Karpas-422 (cell line): ENCODE results near the gene RIPK3. TPM values are rescaled to one million over a fixed set of nuclear protein-coding genes. Genes with fewer than 3 reads are reported as not detected.
"Not testable (repeated sequence)": the region's sequence is repeated elsewhere in the genome, so short reads cannot be mapped to it uniquely, and the experiment has no call there.

ENCODE experiments used
- DNase-seq: peaks from one replicate; pipeline ENCODE4 v3.0.0-alpha.2; 2015
- H2AFZ ChIP-seq: fragments of 200-600 bp; sonication (generic); 2 replicates; pipeline ENCODE4 v1.6.1; 2014; ENCODE audit warnings: antibody characterized with exemption, low read length, mixed read lengths
- H3K27ac ChIP-seq: fragments of 200-600 bp; sonication (generic); 2 replicates; pipeline ENCODE4 v1.5.1; 2014; ENCODE audit warnings: mild to moderate bottlenecking, low read length, moderate library complexity
- H3K27me3 ChIP-seq: fragments of 200-600 bp; sonication (generic); 2 replicates; pipeline ENCODE4 v1.6.1; 2014; ENCODE audit warnings: low read length, mixed read lengths
- H3K36me3 ChIP-seq: fragments of 200-600 bp; sonication (generic); 2 replicates; pipeline ENCODE4 v1.6.1; 2014; ENCODE audit warnings: low read length, mixed read lengths; ENCODE audit not compliant: insufficient read depth
- H3K4me1 ChIP-seq: fragments of 200-600 bp; sonication (generic); 2 replicates; pipeline ENCODE4 v1.6.1; 2014; ENCODE audit warnings: mild to moderate bottlenecking, low read length, mixed read lengths
- H3K4me2 ChIP-seq: fragments of 200-600 bp; sonication (generic); 2 replicates; pipeline ENCODE4 v1.6.1; 2014; ENCODE audit warnings: low read length, low read depth, mild to moderate bottlenecking; ENCODE audit not compliant: poor library complexity, severe bottlenecking
- H3K4me3 ChIP-seq: fragments of 200-600 bp; sonication (generic); 2 replicates; pipeline ENCODE4 v1.5.1; 2014; ENCODE audit warnings: mild to moderate bottlenecking, antibody characterized with exemption, low read length, mixed read lengths
- H3K79me2 ChIP-seq: fragments of 200-600 bp; sonication (generic); 2 replicates; pipeline ENCODE4 v1.6.1; 2014; ENCODE audit warnings: mild to moderate bottlenecking, low read length, mixed read lengths
- H3K9ac ChIP-seq: fragments of 200-600 bp; sonication (generic); 2 replicates; pipeline ENCODE4 v1.6.0; 2014; ENCODE audit warnings: low read length
- H3K9me2 ChIP-seq: fragments of 200-600 bp; sonication (generic), shearing (Covaris generic); replicated peaks from 2 replicates; pipeline ENCODE4 v1.6.0; 2014; ENCODE audit warnings: mild to moderate bottlenecking, low read length, moderate library complexity; ENCODE audit not compliant: insufficient read depth
- H3K9me3 ChIP-seq: fragments of 300-700, 200-600 bp; sonication (generic); 2 replicates; pipeline ENCODE4 v1.6.1; 2014; ENCODE audit warnings: low read length, mixed read lengths
- H4K20me1 ChIP-seq: fragments of 200-600 bp; sonication (generic); 2 replicates; pipeline ENCODE4 v1.6.1; 2014; ENCODE audit warnings: mild to moderate bottlenecking, antibody characterized with exemption, low read length, low read depth; ENCODE audit not compliant: insufficient read depth
- total RNA-seq: library from RNA; depleted of rRNA; stranded (reverse); fragments of >200 nt; shearing (Covaris generic); gene quantifications from 2 replicates; pipeline ENCODE4 v1.2.3, GENCODE V29; 2014; ENCODE audit warnings: low replicate concordance; rRNA removed

The RIPK3 gene
- total RNA-seq: 1.6 and 2.3 TPM in 2 replicates

- Histone ChIP-seq H3K9ac (peak within 1 kb of the TSS; percentile 59), H3K27ac (no peak within 1 kb of the TSS), H3K9me2 (no peaks in the 10 kb centered on the region), H3K4me3 (peak within 1 kb of the TSS; percentile 57), H3K4me1 (peaks cover 7% of the 10 kb centered on the region), H3K9me3 (no peaks in the 10 kb centered on the region), H3K36me3 (no peaks in the 10 kb centered on the region), H4K20me1 (no peaks in the 10 kb centered on the region), H3K79me2 (no peaks in the 10 kb centered on the region), H3K4me2 (peak within 1 kb of the TSS; percentile 62), H2AFZ (peak within 1 kb of the TSS; percentile 78; the same call in 1 of the 2 replicates), H3K27me3 (no peaks in the 10 kb centered on the region)
- peak; percentile 77 for DNase-seq
Observed at GRCh38 chr14:24339284-24340151, at the start of gene RIPK3. RIPK3 (minus strand) TSS chr14:24339991; CDS start chr14:24339826, 165 bp downstream.

GRCh38 chr14:24389226-24389848 is 49.5 kb upstream of the RIPK3 start:
- no peak for DNase-seq
- Histone ChIP-seq H3K9me3 (no peaks in the 10 kb centered on the region), H2AFZ (no peak overlapping the region), H3K9ac (no peak overlapping the region), H3K27me3 (no peaks in the 10 kb centered on the region), H4K20me1 (no peaks in the 10 kb centered on the region; the same call in 1 of the 2 replicates), H3K27ac (no peak overlapping the region), H3K9me2 (no peaks in the 10 kb centered on the region), H3K4me2 (no peak overlapping the region), H3K36me3 (no peaks in the 10 kb centered on the region), H3K4me3 (no peak overlapping the region), H3K79me2 (no peaks in the 10 kb centered on the region), H3K4me1 (peaks cover 8% of the 10 kb centered on the region)

GRCh38 chr14:24388474-24389179 is 48.8 kb upstream of the RIPK3 start:
- Histone ChIP-seq H3K79me2 (no peaks in the 10 kb centered on the region), H4K20me1 (no peaks in the 10 kb centered on the region; the same call in 1 of the 2 replicates), H3K27ac (no peak overlapping the region), H3K4me1 (peaks cover 5% of the 10 kb centered on the region), H3K36me3 (no peaks in the 10 kb centered on the region), H3K9me2 (no peaks in the 10 kb centered on the region), H2AFZ (no peak overlapping the region), H3K9ac (no peak overlapping the region), H3K27me3 (no peaks in the 10 kb centered on the region), H3K4me3 (no peak overlapping the region), H3K9me3 (no peaks in the 10 kb centered on the region), H3K4me2 (no peak overlapping the region)
- DNase-seq: no peak

- H3K36me3 ChIP-seq, H3K4me2 ChIP-seq, H3K9me3 ChIP-seq, H3K9ac ChIP-seq, H2AFZ ChIP-seq, DNase-seq, H3K9me2 ChIP-seq, H4K20me1 ChIP-seq, H3K4me1 ChIP-seq, H3K27ac ChIP-seq, H3K4me3 ChIP-seq, H3K79me2 ChIP-seq, H3K27me3 ChIP-seq: not testable (repeated sequence)
Observed at GRCh38 chr14:24387579-24387978, 47.8 kb upstream of the RIPK3 start.

- H3K9ac ChIP-seq: no peak overlapping the region
- H3K4me3 ChIP-seq: no peak overlapping the region
- no peak overlapping the region for H3K4me2 ChIP-seq
- H2AFZ ChIP-seq: no peak overlapping the region
- DNase-seq: no peak
- H3K9me2 ChIP-seq: no peaks in the 10 kb centered on the region
- no peak overlapping the region for H3K27ac ChIP-seq
- no peaks in the 10 kb centered on the region for H3K27me3 ChIP-seq
- no peaks in the 10 kb centered on the region for H3K9me3 ChIP-seq
- H3K4me1 ChIP-seq: 0 out of 2 replicates have a peak, but pooled peaks cover 3% of the 10 kb centered on the region
- H3K79me2 ChIP-seq: no peaks in the 10 kb centered on the region
- no peaks in the 10 kb centered on the region for H4K20me1 ChIP-seq
- no peaks in the 10 kb centered on the region for H3K36me3 ChIP-seq
Observed at GRCh38 chr14:24387009-24387345, 47.2 kb upstream of the RIPK3 start.

- no peak overlapping the region for H3K27ac ChIP-seq
- no peaks in the 10 kb centered on the region for H4K20me1 ChIP-seq
- H3K79me2 ChIP-seq: no peaks in the 10 kb centered on the region
- H3K4me1 ChIP-seq: no peaks in the 10 kb centered on the region
- no peak overlapping the region for H3K4me3 ChIP-seq
- no peaks in the 10 kb centered on the region for H3K9me2 ChIP-seq
- no peaks in the 10 kb centered on the region for H3K9me3 ChIP-seq
- H3K36me3 ChIP-seq: no peaks in the 10 kb centered on the region
- no peak for DNase-seq
- no peaks in the 10 kb centered on the region for H3K27me3 ChIP-seq
- H3K4me2 ChIP-seq: no peak overlapping the region
- no peak overlapping the region for H2AFZ ChIP-seq
- H3K9ac ChIP-seq: no peak overlapping the region
Observed at GRCh38 chr14:24385524-24385923, 45.7 kb upstream of the RIPK3 start.

- Histone ChIP-seq H3K9me2 (no peaks in the 10 kb centered on the region), H3K9me3 (no peaks in the 10 kb centered on the region), H3K27me3 (no peaks in the 10 kb centered on the region), H3K4me1 (no peaks in the 10 kb centered on the region), H3K9ac (no peak overlapping the region), H3K4me3 (no peak overlapping the region), H3K27ac (no peak overlapping the region), H4K20me1 (no peaks in the 10 kb centered on the region), H3K4me2 (no peak overlapping the region), H3K36me3 (no peaks in the 10 kb centered on the region), H3K79me2 (no peaks in the 10 kb centered on the region), H2AFZ (no peak overlapping the region)
- DNase-seq: no peak
Observed at GRCh38 chr14:24384169-24384568, 44.4 kb upstream of the RIPK3 start.

- no peaks in the 10 kb centered on the region for H3K79me2 ChIP-seq
- no peaks in the 10 kb centered on the region for H3K4me1 ChIP-seq
- H3K4me2 ChIP-seq: no peak overlapping the region
- no peak overlapping the region for H3K9ac ChIP-seq
- no peak overlapping the region for H3K27ac ChIP-seq
- no peaks in the 10 kb centered on the region for H4K20me1 ChIP-seq
- no peaks in the 10 kb centered on the region for H3K9me3 ChIP-seq
- H3K27me3 ChIP-seq: no peaks in the 10 kb centered on the region
- no peaks in the 10 kb centered on the region for H3K9me2 ChIP-seq
- no peak overlapping the region for H3K4me3 ChIP-seq
- no peaks in the 10 kb centered on the region for H3K36me3 ChIP-seq
- no peak for DNase-seq
- H2AFZ ChIP-seq: no peak overlapping the region
Observed at GRCh38 chr14:24382064-24382371, 42.2 kb upstream of the RIPK3 start.
